ENCODE data around the gene TNFRSF19. TPM values are rescaled to one million over a fixed set of nuclear protein-coding genes. Genes with fewer than 3 reads are reported as not detected.

The TNFRSF19 gene
- total RNA-seq, 2 experiments from 2014 or later: not detected

DNA sequence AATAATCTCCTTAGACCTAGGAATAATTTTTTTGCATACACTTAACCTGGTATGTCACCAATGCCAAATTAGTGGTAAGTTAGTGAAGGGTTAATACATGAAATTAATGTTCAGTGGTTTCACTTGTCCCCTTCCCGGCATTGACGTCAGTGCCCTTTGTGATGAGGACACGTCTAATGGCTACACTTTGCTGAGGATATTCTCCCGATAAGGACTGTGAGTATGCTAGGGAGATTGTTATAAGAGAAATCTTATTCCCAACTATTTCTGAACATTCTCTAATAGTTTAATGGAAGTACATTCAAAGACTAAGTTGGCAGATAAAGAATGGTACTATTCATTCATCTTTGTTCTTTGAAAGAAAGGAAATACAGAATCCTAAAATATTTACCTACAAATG lies 102.4 kb downstream of the TNFRSF19 start:
- CTCF ChIA-PET: no interaction called here
- H3K4me1 ChIP-seq (ENCODE audit: insufficient read depth, low read length): no peaks in the 10 kb centered on the region
- no peaks in the 10 kb centered on the region for H3K36me3 ChIP-seq (ENCODE audit: insufficient read depth, low read length)
- no peak for ATAC-seq (ENCODE audit: poor library complexity)
- TF ChIP-seq, protein P1, sequence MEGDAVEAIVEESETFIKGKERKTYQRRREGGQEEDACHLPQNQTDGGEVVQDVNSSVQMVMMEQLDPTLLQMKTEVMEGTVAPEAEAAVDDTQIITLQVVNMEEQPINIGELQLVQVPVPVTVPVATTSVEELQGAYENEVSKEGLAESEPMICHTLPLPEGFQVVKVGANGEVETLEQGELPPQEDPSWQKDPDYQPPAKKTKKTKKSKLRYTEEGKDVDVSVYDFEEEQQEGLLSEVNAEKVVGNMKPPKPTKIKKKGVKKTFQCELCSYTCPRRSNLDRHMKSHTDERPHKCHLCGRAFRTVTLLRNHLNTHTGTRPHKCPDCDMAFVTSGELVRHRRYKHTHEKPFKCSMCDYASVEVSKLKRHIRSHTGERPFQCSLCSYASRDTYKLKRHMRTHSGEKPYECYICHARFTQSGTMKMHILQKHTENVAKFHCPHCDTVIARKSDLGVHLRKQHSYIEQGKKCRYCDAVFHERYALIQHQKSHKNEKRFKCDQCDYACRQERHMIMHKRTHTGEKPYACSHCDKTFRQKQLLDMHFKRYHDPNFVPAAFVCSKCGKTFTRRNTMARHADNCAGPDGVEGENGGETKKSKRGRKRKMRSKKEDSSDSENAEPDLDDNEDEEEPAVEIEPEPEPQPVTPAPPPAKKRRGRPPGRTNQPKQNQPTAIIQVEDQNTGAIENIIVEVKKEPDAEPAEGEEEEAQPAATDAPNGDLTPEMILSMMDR (IDR thresholded peaks at IDR 0.05): no peak
- no peak overlapping the region for H3K4me3 ChIP-seq (ENCODE audit: low read length)
- no peak for DNase-seq
- no peak overlapping the region for H3K27ac ChIP-seq (ENCODE audit: low read depth in 1 of 2, low read length in 2 of 2)
- no peaks in the 10 kb centered on the region for H3K9me3 Mint-ChIP-seq
- H3K36me3 Mint-ChIP-seq (ENCODE audit: low read depth): no peaks in the 10 kb centered on the region
- no peak overlapping the region for H3K27ac Mint-ChIP-seq
- H3K27me3 ChIP-seq (ENCODE audit: control insufficient read depth in 1 of 2, insufficient read depth in 2 of 2, low read length in 2 of 2): peaks cover 6 to 7% of the 10 kb centered on the region in 2 experiments
- H3K9me3 ChIP-seq (ENCODE audit: control insufficient read depth in 1 of 2, insufficient read depth in 1 of 2, low read length in 2 of 2): peaks cover 0 to under 1% of the 10 kb centered on the region in 2 experiments
- intact Hi-C loops (cut with DNase I, micrococcal nuclease): no loop called here
- no peaks in the 10 kb centered on the region for H3K4me1 Mint-ChIP-seq (ENCODE audit: low read depth)
- POLR2A ChIA-PET: no interaction called here
- no peaks in the 10 kb centered on the region for H3K27me3 Mint-ChIP-seq
- H3K4me3 Mint-ChIP-seq: no peak overlapping the region

GRCh38 chr13:23673354-23673753 lies 103.1 kb downstream of the TNFRSF19 start:
- no peaks in the 10 kb centered on the region for H3K36me3 Mint-ChIP-seq (ENCODE audit: low read depth)
- Histone ChIP-seq H3K4me1 (ENCODE audit: insufficient read depth, low read length) (no peaks in the 10 kb centered on the region), H3K36me3 (ENCODE audit: insufficient read depth, low read length) (no peaks in the 10 kb centered on the region), H3K4me3 (ENCODE audit: low read length) (no peak overlapping the region), H3K9me3 (ENCODE audit: control insufficient read depth in 1 of 2, insufficient read depth in 1 of 2, low read length in 2 of 2) (peaks cover 0 to 7% of the 10 kb centered on the region in 2 experiments), H3K27ac (ENCODE audit: low read depth in 1 of 2, low read length in 2 of 2) (no peak overlapping the region), H3K27me3 (ENCODE audit: control insufficient read depth in 1 of 2, insufficient read depth in 2 of 2, low read length in 2 of 2) (peaks cover 6 to 7% of the 10 kb centered on the region in 2 experiments)
- TF ChIP-seq, protein P1 (IDR thresholded peaks at IDR 0.05): no peak
- no peak overlapping the region for H3K27ac Mint-ChIP-seq
- no peak for ATAC-seq (ENCODE audit: poor library complexity)
- intact Hi-C loops (cut with DNase I, micrococcal nuclease): no loop called here
- no peaks in the 10 kb centered on the region for H3K4me1 Mint-ChIP-seq (ENCODE audit: low read depth)
- ChIA-PET POLR2A (no interaction called here), CTCF (interaction anchor here (1.0 kb wide), 1 partner anchor 12 kb away, joined by 3 read pairs; no protein-coding TSS in a partner anchor)
- H3K27me3 Mint-ChIP-seq: no peaks in the 10 kb centered on the region
- no peak overlapping the region for H3K4me3 Mint-ChIP-seq
- no peak for DNase-seq
- H3K9me3 Mint-ChIP-seq: no peaks in the 10 kb centered on the region

DNA sequence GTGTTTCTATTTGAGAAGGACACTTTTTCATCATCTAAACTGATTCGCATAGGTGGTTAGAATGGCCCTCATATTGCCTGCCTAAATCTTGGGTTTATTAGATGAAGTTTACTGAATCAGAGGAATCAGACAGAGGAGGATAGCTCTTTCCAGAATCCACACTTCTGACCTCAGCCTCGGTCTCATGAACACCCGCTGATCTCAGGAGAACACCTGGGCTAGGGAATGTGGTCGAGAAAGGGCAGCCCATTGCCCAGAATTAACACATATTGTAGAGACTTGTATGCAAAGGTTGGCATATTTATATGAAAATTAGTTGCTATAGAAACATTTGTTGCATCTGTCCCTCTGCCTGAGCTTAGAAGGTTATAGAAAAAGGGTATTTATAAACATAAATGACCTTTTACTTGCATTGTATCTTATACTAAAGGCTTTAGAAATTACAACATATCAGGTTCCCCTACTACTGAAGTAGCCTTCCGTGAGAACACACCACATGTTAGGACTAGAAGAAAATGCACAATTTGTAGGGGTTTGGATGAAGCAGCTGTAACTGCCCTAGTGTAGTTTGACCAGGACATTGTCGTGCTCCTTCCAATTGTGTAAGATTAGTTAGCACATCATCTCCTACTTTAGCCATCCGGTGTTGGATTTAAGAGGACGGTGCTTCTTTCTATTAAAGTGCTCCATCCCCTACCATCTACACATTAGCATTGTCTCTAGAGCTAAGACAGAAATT lies 103.8 kb downstream of the TNFRSF19 start:
- no peak overlapping the region for H3K4me3 ChIP-seq (ENCODE audit: low read length)
- ChIA-PET CTCF (interaction anchor here (1.0 kb wide), 1 partner anchor 11 kb away, joined by 3 read pairs; no protein-coding TSS in a partner anchor), POLR2A (no interaction called here)
- H3K27ac ChIP-seq (ENCODE audit: low read depth in 1 of 2, low read length in 2 of 2): no peak overlapping the region
- Mint-ChIP-seq H3K4me1 (ENCODE audit: low read depth) (peaks cover 3% of the 10 kb centered on the region), H3K36me3 (ENCODE audit: low read depth) (no peaks in the 10 kb centered on the region), H3K9me3 (no peaks in the 10 kb centered on the region), H3K4me3 (no peak overlapping the region), H3K27ac (no peak overlapping the region), H3K27me3 (peaks cover under 1% of the 10 kb centered on the region)
- no peaks in the 10 kb centered on the region for H3K4me1 ChIP-seq (ENCODE audit: insufficient read depth, low read length)
- peaks cover 6 to 7% of the 10 kb centered on the region in 2 experiments for H3K27me3 ChIP-seq (ENCODE audit: control insufficient read depth in 1 of 2, insufficient read depth in 2 of 2, low read length in 2 of 2)
- H3K9me3 ChIP-seq (ENCODE audit: control insufficient read depth in 1 of 2, insufficient read depth in 1 of 2, low read length in 2 of 2): peaks cover 0 to 7% of the 10 kb centered on the region in 2 experiments
- intact Hi-C loops (cut with DNase I, micrococcal nuclease): no loop called here
- ATAC-seq (ENCODE audit: poor library complexity) (no peak), DNase-seq (no peak)
- TF ChIP-seq, protein P1 (IDR thresholded peaks at IDR 0.05): no peak
- H3K36me3 ChIP-seq (ENCODE audit: insufficient read depth, low read length): no peaks in the 10 kb centered on the region
